Measurements from ENCODE around the gene ZNF292.
"Not testable (repeated sequence)": the region's sequence is repeated elsewhere in the genome, so short reads cannot be mapped to it uniquely, and the experiment has no call there.

GRCh38 chr6:87301277-87301676, 145.9 kb downstream of the ZNF292 start:
- not testable (repeated sequence) for TF ChIP-seq BRCA1 (IDR thresholded peaks at IDR 0.05; ENCODE audit: low read depth, low read length); CTCF (IDR thresholded peaks at IDR 0.05 in 2 of 3, conservative IDR thresholded peaks at IDR 0.05 in 1 of 3; ENCODE audit: control insufficient read depth in 2 of 3, extremely low read depth in 1 of 3, insufficient read depth in 1 of 3, low read depth in 3 of 3, low read length in 3 of 3); SMC3 (IDR thresholded peaks at IDR 0.05; ENCODE audit: borderline replicate concordance, low read length); GABPA (IDR thresholded peaks at IDR 0.05; ENCODE audit: low read depth); CHD1 (IDR thresholded peaks at IDR 0.05; ENCODE audit: low read depth, low read length); MAX (IDR thresholded peaks at IDR 0.05; ENCODE audit: low read depth, low read length); POLR2A (IDR thresholded peaks at IDR 0.05; ENCODE audit: low read depth, low read length); POLR2AphosphoS5 (IDR thresholded peaks at IDR 0.05; ENCODE audit: low read length); RB1 (IDR thresholded peaks at IDR 0.05; ENCODE audit: borderline replicate concordance); SREBF2 (IDR thresholded peaks at IDR 0.05; ENCODE audit: low read length); EZH2 (IDR thresholded peaks at IDR 0.05; ENCODE audit: borderline replicate concordance, control insufficient read depth, low read depth, low read length); ATF3 (IDR thresholded peaks at IDR 0.05; ENCODE audit: borderline replicate concordance, extremely low read depth, low read depth, low read length); NFYB (IDR thresholded peaks at IDR 0.05; ENCODE audit: insufficient read depth, low read depth, low read length)
